Measurements from ENCODE around the gene WNT3A.

WNT3A gene

GRCh38 chr1:228042508-228042907 lies 35.7 kb downstream of the WNT3A start:
- no peak for DNase-seq (ENCODE audit: extremely low read depth, low read depth)
- no peak for TF ChIP-seq CTCF (IDR thresholded peaks at IDR 0.05; ENCODE audit: low read depth, low read length)

GRCh38 chr1:228043281-228043848 lies 36.6 kb downstream of the WNT3A start:
- TF ChIP-seq CTCF (IDR thresholded peaks at IDR 0.05; ENCODE audit: low read depth, low read length), result no peak
- DNase-seq (ENCODE audit: extremely low read depth, low read depth), result no peak

GRCh38 chr1:228044961-228045360 lies 38.2 kb downstream of the WNT3A start:
- DNase-seq (ENCODE audit: extremely low read depth, low read depth), result no peak
- no peak for TF ChIP-seq CTCF (IDR thresholded peaks at IDR 0.05; ENCODE audit: low read depth, low read length)

GRCh38 chr1:228045405-228045804 lies 38.6 kb downstream of the WNT3A start:
- TF ChIP-seq CTCF (IDR thresholded peaks at IDR 0.05; ENCODE audit: low read depth, low read length), result no peak
- DNase-seq (ENCODE audit: extremely low read depth, low read depth), result no peak

- no peak for DNase-seq (ENCODE audit: extremely low read depth, low read depth)
- TF ChIP-seq CTCF (IDR thresholded peaks at IDR 0.05; ENCODE audit: low read depth, low read length), result no peak
Observed at GRCh38 chr1:228045871-228046270, 39.1 kb downstream of the WNT3A start.

- DNase-seq (ENCODE audit: extremely low read depth, low read depth), result no peak
- no peak for TF ChIP-seq CTCF (IDR thresholded peaks at IDR 0.05; ENCODE audit: low read depth, low read length)
Observed at GRCh38 chr1:228046421-228047182, 39.8 kb downstream of the WNT3A start.

- no peak for TF ChIP-seq CTCF (IDR thresholded peaks at IDR 0.05; ENCODE audit: low read depth, low read length)
- DNase-seq (ENCODE audit: extremely low read depth, low read depth), result no peak
Observed at GRCh38 chr1:228047183-228047466, 40.3 kb downstream of the WNT3A start.
